Muscle of leg (tissue), 9 donors: ENCODE data around the gene FRAS1. TPM values are rescaled to one million over a fixed set of nuclear protein-coding genes. Genes with fewer than 3 reads are reported as not detected.

Source experiments
- polyA plus RNA-seq, 8 donors: library from polyadenylated mRNA; unstranded; fragments of 120-200 nt; gene quantifications; one replicate each; pipeline versions ENCODE4 v1.2.1 to v1.2.3, GENCODE V29; 2013; ENCODE audit warnings: inconsistent platforms in 1 of 8, low replicate concordance in 1 of 8; ENCODE audit not compliant: insufficient read length in 8 of 8, insufficient read depth in 1 of 8
- total RNA-seq: library from RNA; stranded (reverse); fragments of 120-200 nt; gene quantifications from one replicate; pipeline ENCODE4 v1.2.4, GENCODE V29; 2013

FRAS1 gene
- total and polyA plus RNA-seq, 9 donors, result 3.6 to 15.8 (median 7.4) TPM

Other genes starting within 250 kb of the FRAS1 start
- 23.6 TPM for gene CNOT6L, start 238.0 kb upstream of the FRAS1 start, total RNA-seq
- 10 to 100 TPM; 19.2 to 36.6 (median 31.3) TPM for gene CNOT6L, start 238.0 kb upstream of the FRAS1 start, polyA plus RNA-seq
- 58.0 TPM for gene MRPL1, start 194.5 kb upstream of the FRAS1 start, total RNA-seq
- gene MRPL1, start 194.5 kb upstream of the FRAS1 start, polyA plus RNA-seq, result 10 to 100 TPM; 55.2 to 65.3 (median 62.1) TPM